IPS-18c (cell line): Measurements from ENCODE around the gene ANOS1.

Experiments used
- H3K4me3 ChIP-seq: 2 replicates; pipeline ENCODE4 v1.7.0; 2013; ENCODE audit warnings: low read depth, mild to moderate bottlenecking, low read length, moderate library complexity; ENCODE audit not compliant: insufficient read depth
- H3K9me3 ChIP-seq: one replicate; pipeline ENCODE4 v1.6.1; 2013; ENCODE audit warnings: mild to moderate bottlenecking, low read length, moderate library complexity; ENCODE audit not compliant: control insufficient read depth, insufficient read depth

Gene ANOS1

DNA sequence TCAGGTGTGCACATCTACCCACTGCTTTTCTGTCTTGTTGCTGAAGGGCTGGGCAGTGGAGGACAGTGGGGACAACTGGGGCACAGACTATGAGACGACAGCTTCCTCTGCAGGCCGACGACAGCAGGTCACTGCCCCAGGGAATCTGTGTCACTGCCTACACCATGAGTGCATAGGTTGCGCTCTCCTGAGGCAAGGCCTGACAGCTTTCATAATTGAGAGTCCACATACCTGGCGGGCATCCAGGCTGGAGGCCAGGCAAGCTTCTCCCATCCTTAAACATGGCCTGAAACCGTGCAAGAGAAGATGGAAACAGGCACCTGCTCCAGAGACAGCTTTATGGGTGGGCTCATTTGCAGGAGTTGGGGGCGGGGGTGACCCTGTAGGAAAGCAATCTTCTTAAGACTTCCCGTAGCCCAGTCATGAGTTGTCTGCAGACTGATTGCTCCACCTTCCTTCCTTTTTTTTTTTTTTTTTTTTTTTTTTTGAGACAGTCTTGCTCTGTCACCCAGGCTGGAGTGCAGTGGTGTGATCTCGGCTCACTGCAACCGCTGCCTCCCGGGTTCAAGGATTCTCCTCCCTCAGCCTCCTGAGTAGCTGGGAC lies 2.9 kb downstream of the ANOS1 start:
- H3K4me3 ChIP-seq: no peak overlapping the region

DNA sequence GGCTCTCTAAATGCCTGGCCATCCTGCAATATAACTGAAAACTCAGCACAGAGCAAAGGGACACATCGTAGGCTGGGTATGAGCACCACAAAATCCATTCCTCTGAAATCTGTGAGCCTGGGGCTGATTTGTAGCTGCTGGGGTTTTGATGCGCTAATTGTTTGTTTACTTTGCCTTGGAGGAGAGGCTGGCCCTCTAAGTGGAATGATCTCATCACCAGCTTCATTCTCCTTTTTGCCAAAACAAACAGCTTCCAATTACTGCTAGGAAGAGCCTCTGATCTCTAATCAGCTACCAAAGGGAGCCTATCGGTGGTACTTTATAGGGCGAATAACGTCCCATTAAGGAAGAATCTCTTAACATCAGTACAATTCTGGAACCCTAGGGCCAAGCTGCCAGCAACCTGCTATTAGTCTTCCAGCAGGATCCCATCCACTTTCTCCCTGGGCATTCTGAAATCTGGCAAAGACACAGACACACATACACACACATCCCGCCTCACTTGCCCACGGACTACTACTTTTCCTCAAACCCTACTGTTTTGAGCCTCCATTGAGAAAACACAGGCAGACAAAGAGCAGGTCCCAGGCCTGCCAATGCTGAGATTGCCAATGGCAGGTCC lies 5.8 kb downstream of the ANOS1 start:
- Histone ChIP-seq H3K9me3 (peaks cover 5% of the 10 kb centered on the region), H3K4me3 (no peak overlapping the region)

More for the DNA sequence above, 2.9 kb downstream of the ANOS1 start:
- H3K9me3 ChIP-seq: peaks cover 7% of the 10 kb centered on the region

DNA sequence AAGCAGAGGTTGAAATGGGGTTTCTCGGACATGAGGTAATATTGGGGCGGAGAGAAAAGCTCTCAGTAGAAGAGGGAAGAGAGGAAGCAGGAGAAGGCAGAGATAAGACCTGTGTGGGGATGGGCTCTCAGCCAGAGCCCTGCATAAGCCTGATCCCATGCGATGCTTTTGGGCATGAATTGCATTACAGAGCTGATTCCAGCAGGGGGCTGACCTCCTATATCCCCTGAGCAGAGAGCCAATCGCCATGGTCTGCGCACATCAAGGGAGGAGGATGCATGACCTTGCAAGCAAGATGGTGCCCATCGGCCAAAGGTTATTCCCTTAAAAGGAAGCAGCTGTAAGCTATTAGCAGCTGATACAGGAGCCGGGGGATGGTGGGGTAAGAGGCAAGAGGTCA lies 7.6 kb downstream of the ANOS1 start:
- peaks cover 5% of the 10 kb centered on the region for H3K9me3 ChIP-seq
- no peak overlapping the region for H3K4me3 ChIP-seq

DNA sequence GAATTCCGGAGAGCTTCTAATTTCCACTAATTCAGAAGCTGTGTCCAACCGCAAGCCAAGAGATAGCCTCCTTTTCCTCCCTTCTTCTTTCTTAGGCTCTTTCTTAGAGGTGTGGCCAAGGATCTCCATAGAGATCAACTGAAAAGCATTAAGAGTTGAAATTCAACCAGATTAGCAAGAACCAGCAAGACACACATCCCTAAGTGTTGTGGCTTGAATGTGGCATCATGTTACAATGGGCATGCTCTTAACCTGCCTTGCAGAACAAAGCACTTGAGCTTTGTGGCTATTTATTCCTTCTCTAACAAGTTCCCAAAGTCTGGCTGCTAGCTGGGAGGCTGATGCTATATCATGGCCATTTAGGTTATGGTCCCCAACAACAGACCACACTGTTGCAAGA lies 10.4 kb downstream of the ANOS1 start:
- Histone ChIP-seq H3K9me3 (peaks cover 2% of the 10 kb centered on the region), H3K4me3 (no peak overlapping the region)

DNA sequence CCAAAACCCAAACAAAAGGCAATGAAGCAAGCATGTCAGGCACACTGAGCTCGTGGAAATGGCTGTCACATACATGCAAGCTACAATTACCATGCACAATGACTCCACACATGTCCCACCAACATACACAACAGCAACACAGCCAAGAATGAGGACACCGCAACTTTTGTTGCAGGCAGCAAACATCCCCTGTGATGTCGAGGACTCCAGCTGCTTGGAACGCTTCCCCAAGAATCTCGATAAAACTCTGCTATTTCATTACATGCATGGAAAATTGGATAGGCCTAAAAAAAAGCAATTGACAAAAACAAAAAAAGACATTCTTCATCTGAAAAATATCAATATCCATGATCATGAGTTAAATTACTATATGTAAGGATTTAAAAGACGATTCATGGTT lies 11.8 kb downstream of the ANOS1 start:
- H3K9me3 ChIP-seq: no peaks in the 10 kb centered on the region
- H3K4me3 ChIP-seq: no peak overlapping the region

DNA sequence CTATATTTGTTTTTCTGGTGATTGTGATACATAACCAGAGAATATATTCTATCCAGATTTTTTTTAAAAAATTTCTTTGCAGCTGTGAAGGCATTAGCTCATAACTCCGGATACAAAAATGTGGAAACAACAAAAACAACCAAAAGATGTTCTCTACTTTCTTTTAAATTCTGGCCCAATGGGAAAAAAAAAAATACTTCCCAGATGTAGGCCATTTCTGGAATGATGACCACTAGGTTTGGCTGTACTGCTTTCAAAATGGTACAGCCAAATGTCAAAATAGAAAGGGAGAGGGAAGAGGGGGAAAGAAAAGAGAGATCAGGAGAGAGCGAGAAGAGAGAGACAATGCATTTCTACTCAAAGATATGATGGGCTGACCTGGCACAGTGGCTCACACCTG lies 14.6 kb downstream of the ANOS1 start:
- no peak overlapping the region for H3K4me3 ChIP-seq
- peaks cover 3% of the 10 kb centered on the region for H3K9me3 ChIP-seq

DNA sequence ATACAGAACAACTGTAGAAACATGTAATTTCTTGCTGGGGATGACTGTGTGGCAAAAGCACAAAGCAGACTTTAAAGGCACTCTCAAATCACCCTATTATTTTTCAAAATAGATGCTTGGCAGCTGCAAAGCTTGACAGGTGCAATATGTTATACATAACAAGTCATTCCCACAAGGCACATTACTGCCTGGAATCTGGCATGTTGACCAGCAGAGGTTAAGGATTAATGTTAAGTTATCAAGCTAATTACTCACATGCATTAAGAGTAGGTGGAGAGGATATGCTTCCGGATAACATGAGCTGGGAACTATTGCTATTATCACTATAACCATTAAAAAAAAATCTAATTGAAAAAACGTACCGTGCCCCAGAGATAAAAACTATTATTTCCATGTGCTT lies 17.8 kb downstream of the ANOS1 start:
- no peak overlapping the region for H3K4me3 ChIP-seq

DNA sequence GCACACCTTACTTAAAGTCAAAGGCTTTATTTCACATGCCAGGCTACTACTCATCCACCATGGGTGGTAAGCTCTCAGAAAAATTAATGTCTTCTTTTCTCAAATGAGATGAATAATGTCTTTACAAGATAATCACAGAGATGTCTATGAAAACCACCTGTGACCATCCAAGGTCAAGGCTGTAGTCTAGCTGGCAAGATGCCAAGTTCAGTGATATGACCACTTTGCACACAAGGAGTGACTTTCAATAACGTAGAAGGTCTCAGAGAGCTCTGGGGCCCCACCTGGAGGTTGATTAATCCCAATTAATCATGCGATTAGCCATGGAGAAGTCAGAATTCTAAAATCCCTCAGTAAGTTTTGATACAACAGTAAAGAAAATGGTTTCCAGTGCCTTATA lies 20.5 kb downstream of the ANOS1 start:
- H3K9me3 ChIP-seq: peaks cover 6% of the 10 kb centered on the region
- no peak overlapping the region for H3K4me3 ChIP-seq

More for the DNA sequence above, 17.8 kb downstream of the ANOS1 start:
- peaks cover 3% of the 10 kb centered on the region for H3K9me3 ChIP-seq

DNA sequence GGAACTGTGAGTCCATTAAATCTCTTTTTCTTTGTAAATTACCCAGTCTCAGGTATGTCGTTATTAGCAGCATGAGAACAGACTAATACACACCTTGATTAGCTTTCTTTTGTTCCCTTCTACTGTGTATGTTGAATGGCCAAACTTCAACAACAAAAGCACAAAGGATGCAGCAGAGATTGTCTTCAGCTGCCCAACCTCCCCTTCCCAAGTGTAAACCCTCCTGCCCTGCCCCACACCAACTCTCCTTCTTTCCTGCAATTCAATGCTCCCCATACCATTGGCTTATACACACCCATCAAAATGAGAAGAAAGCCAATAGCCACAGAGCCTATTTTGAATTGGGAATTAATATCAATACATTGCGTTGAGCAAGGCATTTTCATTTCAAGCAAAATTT lies 27.8 kb downstream of the ANOS1 start:
- Histone ChIP-seq H3K9me3 (peaks cover 4% of the 10 kb centered on the region), H3K4me3 (no peak overlapping the region)

DNA sequence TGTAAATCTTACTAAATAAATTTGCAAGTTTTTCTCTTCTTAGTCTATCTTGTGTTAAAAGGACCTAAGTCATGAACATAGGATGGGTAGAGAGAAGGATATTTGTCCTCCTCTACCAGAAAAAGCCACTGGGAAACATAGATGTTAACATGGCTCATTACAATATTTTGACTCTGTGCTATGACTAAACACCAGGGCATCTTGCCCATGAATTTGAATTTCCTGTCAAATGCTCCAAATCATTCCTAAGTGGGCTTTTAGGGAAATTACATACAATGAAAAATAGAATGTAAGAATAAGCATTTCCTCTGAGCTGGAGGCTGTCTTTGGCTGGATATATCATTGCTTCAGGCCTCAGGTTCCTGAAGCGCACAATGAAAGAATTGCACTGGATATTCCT lies 39.1 kb downstream of the ANOS1 start:
- no peak overlapping the region for H3K4me3 ChIP-seq
- H3K9me3 ChIP-seq: no peaks in the 10 kb centered on the region

DNA sequence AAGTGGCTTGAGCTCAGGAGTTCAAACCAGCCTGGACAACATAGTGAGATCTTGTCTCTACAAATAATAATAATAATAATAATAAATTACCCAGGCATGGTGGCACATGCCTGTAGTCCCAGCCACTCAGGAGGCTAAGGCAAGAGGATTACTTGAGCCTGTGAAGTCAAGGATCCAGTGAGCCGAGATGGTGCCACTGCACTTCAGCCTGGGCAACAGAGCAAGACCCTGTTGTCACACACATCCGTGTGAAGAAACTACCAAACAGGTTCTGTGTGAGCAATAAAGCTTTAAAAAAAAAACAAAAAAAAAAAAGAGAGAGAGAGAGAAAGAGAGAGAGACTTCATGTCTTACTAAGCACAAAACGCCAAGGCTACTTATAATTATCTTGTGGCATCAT lies 42.5 kb downstream of the ANOS1 start:
- H3K4me3 ChIP-seq: no peak overlapping the region

DNA sequence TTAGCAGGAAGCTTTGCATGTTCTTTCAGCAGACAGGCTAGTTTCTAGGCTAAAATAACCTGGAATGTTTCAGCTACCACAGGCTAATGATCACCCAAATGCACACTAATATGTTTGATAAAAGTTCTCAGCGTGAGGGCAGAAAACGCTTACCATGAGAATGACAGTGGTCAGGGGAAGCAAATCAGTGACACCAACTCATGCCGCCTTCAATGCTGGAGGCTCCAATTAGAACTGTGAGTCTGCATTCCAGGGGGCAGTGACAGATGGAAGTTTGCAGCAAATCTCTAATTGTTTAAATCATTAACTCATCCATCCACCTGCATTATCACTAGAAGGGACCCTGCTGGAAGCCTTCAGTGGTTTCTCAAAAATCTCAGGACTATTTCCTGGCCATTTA lies 43.2 kb downstream of the ANOS1 start:
- Histone ChIP-seq H3K9me3 (no peaks in the 10 kb centered on the region), H3K4me3 (no peak overlapping the region)

More for the DNA sequence above, 42.5 kb downstream of the ANOS1 start:
- no peaks in the 10 kb centered on the region for H3K9me3 ChIP-seq

DNA sequence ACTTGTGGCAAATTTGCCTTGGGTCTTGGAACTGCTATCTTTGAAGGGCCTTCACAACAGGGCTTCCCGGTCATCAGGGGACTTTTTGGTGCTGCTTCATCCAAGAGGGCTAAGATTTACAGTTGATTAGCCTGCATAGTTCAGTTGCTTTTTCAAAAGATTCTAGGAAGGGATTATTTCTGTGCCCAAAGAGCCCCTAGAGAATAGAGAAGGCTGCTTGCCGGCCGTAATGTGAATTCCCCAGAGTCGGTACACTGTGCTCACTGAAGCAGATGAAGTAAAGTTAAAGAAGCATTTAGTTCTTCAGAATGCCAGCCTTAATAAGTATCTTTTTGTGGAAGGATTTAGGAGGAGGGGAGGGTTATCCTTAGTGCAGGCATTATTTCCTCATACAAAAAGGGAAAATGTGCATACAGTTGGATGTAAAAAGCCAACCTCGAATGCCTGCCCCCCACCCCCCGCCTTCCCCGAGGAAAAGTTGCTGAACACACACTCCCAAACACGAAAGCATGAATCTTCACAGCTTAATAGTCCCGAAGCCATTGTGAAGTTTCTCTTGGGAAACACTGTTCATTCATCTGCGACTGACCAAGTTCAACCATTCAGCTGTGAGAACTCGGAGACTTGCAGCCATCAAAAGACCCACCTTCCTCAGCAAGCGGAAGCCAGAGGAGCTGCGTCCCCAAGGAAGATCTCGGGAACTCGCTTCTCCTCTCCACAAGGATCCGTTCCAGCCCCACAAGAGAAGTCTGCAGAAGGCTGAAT lies 47.6 kb downstream of the ANOS1 start:
- Histone ChIP-seq H3K4me3 (no peak overlapping the region), H3K9me3 (peaks cover 2% of the 10 kb centered on the region)

DNA sequence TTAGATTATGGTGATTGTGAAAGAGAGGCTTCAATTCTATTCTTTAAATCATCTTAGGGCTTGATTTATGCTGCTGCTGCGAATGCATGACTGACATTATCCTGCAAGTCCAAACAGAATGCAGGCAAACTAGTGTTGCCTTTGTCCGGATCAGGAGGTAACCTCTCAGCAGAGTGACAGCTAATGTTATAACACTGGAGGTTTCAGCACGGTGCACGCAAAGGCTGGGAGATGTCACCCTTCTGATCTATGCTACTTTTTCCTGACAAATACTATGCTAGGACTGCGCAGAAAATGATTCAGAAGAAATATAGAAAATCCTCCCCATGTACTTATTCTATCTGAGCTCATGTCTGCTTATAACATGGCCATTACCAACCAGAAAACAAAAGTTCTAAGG lies 48.2 kb downstream of the ANOS1 start:
- Histone ChIP-seq H3K4me3 (no peak overlapping the region), H3K9me3 (peaks cover 2% of the 10 kb centered on the region)

DNA sequence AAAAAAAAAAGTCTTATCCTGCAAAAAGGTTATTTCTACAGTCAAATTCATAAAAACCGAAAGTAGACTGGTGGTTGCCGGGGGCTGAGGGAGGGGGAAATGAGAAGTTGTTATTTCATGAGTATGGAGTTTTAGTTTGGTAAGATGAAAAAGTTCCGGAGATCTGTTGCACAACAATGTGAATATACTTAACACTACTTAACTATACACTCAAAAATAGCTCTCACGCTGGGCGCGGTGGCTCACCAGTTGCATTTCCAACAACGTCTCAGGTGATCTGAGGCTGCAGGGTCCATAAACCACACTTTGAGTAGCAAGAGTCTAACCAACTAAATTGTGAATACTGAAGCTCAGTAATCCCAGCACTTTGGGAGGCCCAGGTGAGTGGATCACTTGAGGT lies 52.4 kb downstream of the ANOS1 start:
- Histone ChIP-seq H3K9me3 (peaks cover 2% of the 10 kb centered on the region), H3K4me3 (no peak overlapping the region)

DNA sequence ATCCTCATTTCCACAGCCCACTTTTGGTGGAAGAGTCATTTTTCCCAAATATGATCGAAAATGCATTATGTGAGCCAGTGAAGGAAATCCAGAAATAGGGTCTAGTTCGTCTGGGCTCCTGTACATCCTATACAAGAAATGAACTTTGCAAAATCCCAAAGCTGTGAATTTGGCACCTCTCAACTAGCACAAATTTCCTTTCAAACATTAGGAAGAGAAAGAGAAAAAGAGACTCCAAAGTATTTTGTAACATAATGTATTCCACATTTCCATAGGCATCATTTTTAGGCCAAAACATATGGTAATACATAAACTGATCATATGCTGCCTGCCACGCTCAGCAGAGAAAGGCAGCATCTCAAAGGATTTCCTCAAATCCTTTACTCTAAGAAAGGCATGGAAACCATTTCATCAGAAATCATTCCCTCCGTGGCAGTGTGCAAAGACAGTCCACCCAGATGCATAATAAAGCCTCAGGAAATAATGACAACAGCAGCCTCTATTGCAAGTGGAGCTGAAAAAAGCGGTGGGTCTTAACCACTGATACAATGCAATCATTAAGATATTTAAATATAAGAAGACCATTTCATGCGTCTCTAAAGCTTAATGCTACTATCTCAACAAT lies 56.8 kb downstream of the ANOS1 start:
- Histone ChIP-seq H3K9me3 (peaks cover 7% of the 10 kb centered on the region), H3K4me3 (no peak overlapping the region)

DNA sequence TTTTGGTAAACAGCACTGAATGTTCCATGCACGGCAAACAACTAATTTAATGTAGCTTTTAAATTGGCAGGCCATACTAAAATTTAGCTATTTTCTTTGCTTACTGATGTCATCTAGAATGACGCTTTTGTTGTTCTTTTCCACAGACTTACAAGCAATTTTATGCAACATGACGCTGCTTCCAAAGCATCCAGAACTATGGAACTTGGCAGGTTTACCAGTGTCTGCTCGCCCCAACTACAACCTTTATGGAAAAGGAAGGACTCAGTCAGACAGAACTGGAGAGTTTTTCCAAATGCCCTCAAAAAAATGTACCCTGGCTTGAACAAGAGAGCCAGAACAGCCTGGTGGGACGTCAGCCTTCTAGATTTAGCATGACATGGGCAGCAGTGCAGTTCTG lies 58.7 kb downstream of the ANOS1 start:
- no peak overlapping the region for H3K4me3 ChIP-seq

DNA sequence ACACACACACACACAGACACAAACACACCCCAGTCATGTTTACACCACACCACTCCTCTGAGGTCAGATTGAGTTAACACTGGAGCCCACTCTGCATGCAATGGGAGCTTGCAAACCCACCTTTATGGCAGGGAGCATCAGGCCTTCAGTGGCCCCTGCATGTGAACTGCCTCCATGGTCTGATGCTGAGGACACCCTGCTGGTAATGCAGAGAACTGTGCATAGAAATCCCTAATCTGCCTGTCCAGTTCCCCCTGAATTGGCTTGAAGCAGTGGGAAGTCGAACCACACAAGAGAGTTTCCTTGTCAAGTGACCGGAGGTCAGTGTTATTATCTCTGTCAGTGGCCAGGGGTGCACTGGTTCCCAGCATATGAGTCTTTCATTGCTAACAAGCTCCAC lies 59.8 kb downstream of the ANOS1 start:
- H3K4me3 ChIP-seq: no peak overlapping the region
- peaks cover 9% of the 10 kb centered on the region for H3K9me3 ChIP-seq

More for the DNA sequence above, 58.7 kb downstream of the ANOS1 start:
- peaks cover 9% of the 10 kb centered on the region for H3K9me3 ChIP-seq
